Loucy (cell line): Measurements from ENCODE around the gene HPS3.

Experiments used
- EZH2phosphoT487 ChIP-seq: fragments of 200-600 bp; IDR thresholded peaks from 2 replicates; pipeline ENCODE4 v1.6.1; 2018; ENCODE audit warnings: antibody characterized with exemption, mild to moderate bottlenecking, moderate library complexity, borderline replicate concordance
- TF ChIP-seq, protein P1 (sequence below): fragments of 200-600 bp; sonication (generic); conservative IDR thresholded peaks from 2 replicates; pipeline ENCODE4 v1.5.1; 2014; ENCODE audit warnings: mild to moderate bottlenecking, antibody characterized with exemption, low read length

DNA sequence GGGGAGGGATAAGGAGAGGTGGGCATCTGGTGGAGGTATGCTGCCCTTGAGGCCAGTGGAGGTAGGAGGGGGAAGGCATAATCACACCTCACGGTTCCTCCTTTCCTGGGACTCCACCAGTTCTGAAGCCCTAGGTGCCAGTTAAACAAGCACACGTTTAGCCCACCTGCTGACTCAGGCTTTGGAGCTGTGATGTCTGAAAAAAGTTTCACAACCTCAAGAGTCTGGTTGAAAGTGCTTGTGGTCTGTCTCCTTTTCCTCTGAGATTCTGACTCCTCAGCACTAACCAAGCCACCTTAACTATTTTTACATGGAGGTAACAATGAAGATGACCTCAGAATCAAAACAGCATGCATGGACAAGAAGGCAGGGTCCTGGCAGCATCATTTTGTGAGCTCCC, 23.0 kb downstream of the HPS3 start:
- TF ChIP-seq, protein P1, sequence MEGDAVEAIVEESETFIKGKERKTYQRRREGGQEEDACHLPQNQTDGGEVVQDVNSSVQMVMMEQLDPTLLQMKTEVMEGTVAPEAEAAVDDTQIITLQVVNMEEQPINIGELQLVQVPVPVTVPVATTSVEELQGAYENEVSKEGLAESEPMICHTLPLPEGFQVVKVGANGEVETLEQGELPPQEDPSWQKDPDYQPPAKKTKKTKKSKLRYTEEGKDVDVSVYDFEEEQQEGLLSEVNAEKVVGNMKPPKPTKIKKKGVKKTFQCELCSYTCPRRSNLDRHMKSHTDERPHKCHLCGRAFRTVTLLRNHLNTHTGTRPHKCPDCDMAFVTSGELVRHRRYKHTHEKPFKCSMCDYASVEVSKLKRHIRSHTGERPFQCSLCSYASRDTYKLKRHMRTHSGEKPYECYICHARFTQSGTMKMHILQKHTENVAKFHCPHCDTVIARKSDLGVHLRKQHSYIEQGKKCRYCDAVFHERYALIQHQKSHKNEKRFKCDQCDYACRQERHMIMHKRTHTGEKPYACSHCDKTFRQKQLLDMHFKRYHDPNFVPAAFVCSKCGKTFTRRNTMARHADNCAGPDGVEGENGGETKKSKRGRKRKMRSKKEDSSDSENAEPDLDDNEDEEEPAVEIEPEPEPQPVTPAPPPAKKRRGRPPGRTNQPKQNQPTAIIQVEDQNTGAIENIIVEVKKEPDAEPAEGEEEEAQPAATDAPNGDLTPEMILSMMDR, result no peak
- TF ChIP-seq EZH2phosphoT487, result no peak
